ENCODE results near the gene CSPG4. TPM values are rescaled to one million over a fixed set of nuclear protein-coding genes. Genes with fewer than 3 reads are reported as not detected.

Gene CSPG4
- total and polyA plus RNA-seq, 2 of the 13 experiments (the other 11 are each of a cell fraction or from before 2014, with no cell fraction given) = 0.01 to 0.04 TPM

GRCh38 chr15:75669191-75669878 lies 43.3 kb downstream of the CSPG4 start:
- no peak for TF ChIP-seq NR3C1 (CRISPR knock-in tag; IDR thresholded peaks at IDR 0.05)
- TF ChIP-seq BHLHE40 (IDR thresholded peaks at IDR 0.05; ENCODE audit: low read length) = no peak
- no peak for TF ChIP-seq ELK4 (CRISPR knock-in tag; IDR thresholded peaks at IDR 0.05; ENCODE audit: borderline replicate concordance)
- no peak for TF ChIP-seq MEF2D (CRISPR knock-in tag; IDR thresholded peaks at IDR 0.05)
- H2AFZ ChIP-seq (ENCODE audit: low read length) = no peak overlapping the region

GRCh38 chr15:75666823-75667501 lies 45.7 kb downstream of the CSPG4 start:
- Histone ChIP-seq H3K9me3 (ENCODE audit: low read length) (no peaks in the 10 kb centered on the region), H3K27me3 (ENCODE audit: control insufficient read depth in 1 of 2, insufficient read depth in 2 of 2, low read length in 2 of 2) (0 out of 5 replicates have a peak, but pooled peaks cover 2 to 9% of the 10 kb centered on the region in 2 experiments), H4K20me1 (ENCODE audit: insufficient read depth, low read length) (no peaks in the 10 kb centered on the region), H2AFZ (ENCODE audit: low read length) (no peak overlapping the region), H3K36me3 (replicated peaks in 1 of 2; ENCODE audit: control insufficient read depth in 1 of 2, insufficient read depth in 2 of 2, low read length in 2 of 2) (no peaks in the 10 kb centered on the region), H3K79me2 (ENCODE audit: insufficient read depth, low read length) (no peaks in the 10 kb centered on the region), H3K4me1 (ENCODE audit: insufficient read depth, low read length) (peaks cover 43% of the 10 kb centered on the region), H3K27ac (ENCODE audit: extremely low read length, insufficient read depth, low read length) (no peak overlapping the region), H3K4me3 (replicated peaks in 1 of 3; ENCODE audit: insufficient read depth in 1 of 3, low read depth in 2 of 3, low read length in 3 of 3) (no peak overlapping the region), H3K9ac (ENCODE audit: insufficient read depth, low read depth, low read length) (no peak overlapping the region), H3K4me2 (ENCODE audit: low read depth, low read length) (peak overlapping the region; percentile 40)
- 44% methylated on average over 7 of the region's 15 CpGs for WGBS (ENCODE audit: low lambda C conversion rate)
- in situ Hi-C loops (cut with HindIII; ENCODE audit: extremely low pct_ligation_motif_present, low pct_unique_long_range_greater_than_20kb) (no loop called here), intact Hi-C loops (cut with micrococcal nuclease; ENCODE audit: unreplicated experiment) (no loop called here)
- CTCF ChIA-PET (ENCODE audit: low intra/inter-chr PET ratio, low total read pairs) = no interaction called here
- ATAC-seq = no peak; the same call in 1 of the 3 replicates
- peak; percentile 37 for DNase-seq (ENCODE audit: low spot score)
- POLR2A ChIA-PET = interaction anchor here (1.1 to 1.5 kb wide), 4 partner anchors 16 to 27 kb away, joined by 3 to 7 read pairs (median 4); partner anchors contain the start of genes IMP3 and SNX33
- no TSS peak for BruUV-seq (replicated peaks)
- no peak for FAIRE-seq
- TF ChIP-seq ZNF691 (CRISPR knock-in tag; IDR thresholded peaks at IDR 0.05; ENCODE audit: borderline replicate concordance, low read depth) (no peak), TOPORS (CRISPR knock-in tag; IDR thresholded peaks at IDR 0.05) (no peak), ZNF282 (IDR thresholded peaks at IDR 0.05; ENCODE audit: partially characterized antibody) (no peak), ELK4 (CRISPR knock-in tag; IDR thresholded peaks at IDR 0.05; ENCODE audit: borderline replicate concordance) (no peak), ZBTB21 (CRISPR knock-in tag; IDR thresholded peaks at IDR 0.05) (peak; percentile 21; the same call in 1 of the 2 replicates)
- TF ChIP-seq, protein P1, sequence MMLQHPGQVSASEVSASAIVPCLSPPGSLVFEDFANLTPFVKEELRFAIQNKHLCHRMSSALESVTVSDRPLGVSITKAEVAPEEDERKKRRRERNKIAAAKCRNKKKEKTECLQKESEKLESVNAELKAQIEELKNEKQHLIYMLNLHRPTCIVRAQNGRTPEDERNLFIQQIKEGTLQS (CRISPR knock-in tag; IDR thresholded peaks at IDR 0.05) = 0 out of 2 replicates have a peak, but pooled peaks have one; percentile 15
- TF ChIP-seq, protein P2, sequence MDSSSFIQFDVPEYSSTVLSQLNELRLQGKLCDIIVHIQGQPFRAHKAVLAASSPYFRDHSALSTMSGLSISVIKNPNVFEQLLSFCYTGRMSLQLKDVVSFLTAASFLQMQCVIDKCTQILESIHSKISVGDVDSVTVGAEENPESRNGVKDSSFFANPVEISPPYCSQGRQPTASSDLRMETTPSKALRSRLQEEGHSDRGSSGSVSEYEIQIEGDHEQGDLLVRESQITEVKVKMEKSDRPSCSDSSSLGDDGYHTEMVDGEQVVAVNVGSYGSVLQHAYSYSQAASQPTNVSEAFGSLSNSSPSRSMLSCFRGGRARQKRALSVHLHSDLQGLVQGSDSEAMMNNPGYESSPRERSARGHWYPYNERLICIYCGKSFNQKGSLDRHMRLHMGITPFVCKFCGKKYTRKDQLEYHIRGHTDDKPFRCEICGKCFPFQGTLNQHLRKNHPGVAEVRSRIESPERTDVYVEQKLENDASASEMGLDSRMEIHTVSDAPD (CRISPR knock-in tag; IDR thresholded peaks at IDR 0.05) = no peak

More at GRCh38 chr15:75669191-75669878, 43.3 kb downstream of the CSPG4 start:
- Histone ChIP-seq H3K4me3 (replicated peaks in 1 of 3; ENCODE audit: insufficient read depth in 1 of 3, low read depth in 2 of 3, low read length in 3 of 3) (no peak overlapping the region), H4K20me1 (ENCODE audit: insufficient read depth, low read length) (no peaks in the 10 kb centered on the region), H3K79me2 (ENCODE audit: insufficient read depth, low read length) (no peaks in the 10 kb centered on the region), H3K9ac (ENCODE audit: insufficient read depth, low read depth, low read length) (no peak overlapping the region), H3K4me1 (ENCODE audit: insufficient read depth, low read length) (peaks cover 53% of the 10 kb centered on the region), H3K36me3 (replicated peaks in 1 of 2; ENCODE audit: control insufficient read depth in 1 of 2, insufficient read depth in 2 of 2, low read length in 2 of 2) (no peaks in the 10 kb centered on the region), H3K27me3 (ENCODE audit: control insufficient read depth in 1 of 2, insufficient read depth in 2 of 2, low read length in 2 of 2) (peaks cover 2 to 25% of the 10 kb centered on the region in 2 experiments; a peak in 3 of 5 replicates), H3K27ac (ENCODE audit: extremely low read length, insufficient read depth, low read length) (no peak overlapping the region), H3K4me2 (ENCODE audit: low read depth, low read length) (no peak overlapping the region), H3K9me3 (ENCODE audit: low read length) (no peaks in the 10 kb centered on the region)
- DNase-seq (ENCODE audit: low spot score) (no peak), FAIRE-seq (no peak), ATAC-seq (no peak)
- intact Hi-C loops (cut with micrococcal nuclease; ENCODE audit: unreplicated experiment) = no loop called here
- CTCF ChIA-PET (ENCODE audit: low intra/inter-chr PET ratio, low total read pairs) = no interaction called here
- WGBS (ENCODE audit: low lambda C conversion rate) = 43% methylated on average over 7 of the region's 14 CpGs
- no TSS peak for BruUV-seq (replicated peaks)
- in situ Hi-C loops (cut with HindIII; ENCODE audit: extremely low pct_ligation_motif_present, low pct_unique_long_range_greater_than_20kb) = no loop called here
- POLR2A ChIA-PET = interaction anchor here (1.1 to 1.3 kb wide), 3 partner anchors 22 to 29 kb away, joined by 3 to 4 read pairs (median 3); partner anchors contain the start of genes IMP3 and SNX33

Measured in HepG2 (cell line).